Measurements from ENCODE around the gene SRCIN1. TPM values are rescaled to one million over a fixed set of nuclear protein-coding genes. Genes with fewer than 3 reads are reported as not detected.
A peak's percentile ranks its signal among the peaks of the same experiment; 100 is the strongest.
"Not testable (repeated sequence)": the region's sequence is repeated elsewhere in the genome, so short reads cannot be mapped to it uniquely, and the experiment has no call there.

Gene SRCIN1
- total RNA-seq, 2 donors from 2014 or later = 11.2 to 19.8 TPM

DNA sequence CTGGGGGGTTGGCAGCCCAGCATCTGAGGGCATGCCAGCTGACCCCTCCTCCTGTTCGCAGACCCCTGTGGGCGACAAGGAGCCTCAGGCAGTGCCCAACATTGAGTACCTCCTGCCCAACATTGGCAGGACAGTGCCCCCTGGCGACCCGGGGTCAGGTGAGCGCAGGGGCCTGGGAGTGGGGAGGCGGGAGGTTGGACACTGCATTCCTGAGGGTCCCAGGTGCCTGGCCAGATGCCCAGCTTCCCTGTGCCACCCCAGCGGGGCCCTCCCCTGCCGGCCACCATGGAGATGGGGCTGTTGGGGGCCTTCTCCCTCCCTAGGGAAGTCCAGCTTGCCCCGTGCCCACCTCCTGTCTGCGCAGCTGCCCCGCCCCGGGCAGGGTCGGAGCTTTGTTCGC, 107.4 kb downstream of the SRCIN1 start:
- no peak for TF ChIP-seq POLR2A (IDR thresholded peaks at IDR 0.05)
- TF ChIP-seq, protein P1, sequence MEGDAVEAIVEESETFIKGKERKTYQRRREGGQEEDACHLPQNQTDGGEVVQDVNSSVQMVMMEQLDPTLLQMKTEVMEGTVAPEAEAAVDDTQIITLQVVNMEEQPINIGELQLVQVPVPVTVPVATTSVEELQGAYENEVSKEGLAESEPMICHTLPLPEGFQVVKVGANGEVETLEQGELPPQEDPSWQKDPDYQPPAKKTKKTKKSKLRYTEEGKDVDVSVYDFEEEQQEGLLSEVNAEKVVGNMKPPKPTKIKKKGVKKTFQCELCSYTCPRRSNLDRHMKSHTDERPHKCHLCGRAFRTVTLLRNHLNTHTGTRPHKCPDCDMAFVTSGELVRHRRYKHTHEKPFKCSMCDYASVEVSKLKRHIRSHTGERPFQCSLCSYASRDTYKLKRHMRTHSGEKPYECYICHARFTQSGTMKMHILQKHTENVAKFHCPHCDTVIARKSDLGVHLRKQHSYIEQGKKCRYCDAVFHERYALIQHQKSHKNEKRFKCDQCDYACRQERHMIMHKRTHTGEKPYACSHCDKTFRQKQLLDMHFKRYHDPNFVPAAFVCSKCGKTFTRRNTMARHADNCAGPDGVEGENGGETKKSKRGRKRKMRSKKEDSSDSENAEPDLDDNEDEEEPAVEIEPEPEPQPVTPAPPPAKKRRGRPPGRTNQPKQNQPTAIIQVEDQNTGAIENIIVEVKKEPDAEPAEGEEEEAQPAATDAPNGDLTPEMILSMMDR (IDR thresholded peaks at IDR 0.05) = no peak
- Histone ChIP-seq H3K27me3 (no peaks in the 10 kb centered on the region), H3K4me3 (no peak overlapping the region), H3K9me3 (no peaks in the 10 kb centered on the region), H3K27ac (no peak overlapping the region), H3K36me3 (replicated peaks in 1 of 2; ENCODE audit: insufficient read depth in 1 of 2, low read depth in 2 of 2) (no peaks in the 10 kb centered on the region), H3K4me1 (no peaks in the 10 kb centered on the region)
- DNase-seq (no peak), ATAC-seq (no peak)
- WGBS, 2 donors = 85 to 86% methylated on average over 7 to 10 of the region's 14 CpGs
- intact Hi-C loops (cut with DNase I) = no loop called here

DNA sequence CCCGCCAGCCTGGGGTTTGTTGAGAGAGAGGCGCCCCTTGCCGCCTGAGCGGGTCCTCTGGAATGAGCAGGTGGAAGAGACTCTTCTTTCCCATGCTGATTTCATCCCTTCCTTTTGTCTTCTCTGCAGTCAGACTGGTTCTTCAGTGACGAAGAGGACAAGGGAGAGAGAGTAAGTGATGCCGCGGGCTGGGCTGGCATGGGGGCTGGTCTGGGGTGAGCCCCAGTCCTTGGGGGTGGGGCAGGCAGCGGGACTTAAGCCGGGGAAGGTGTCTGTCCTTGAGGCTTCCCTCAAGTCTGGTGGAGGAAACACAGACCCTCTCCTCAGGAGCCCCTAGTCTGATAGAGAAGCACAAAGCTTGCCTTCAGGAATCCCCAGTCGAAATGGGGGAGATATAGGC, 108.1 kb downstream of the SRCIN1 start:
- H3K4me3 ChIP-seq; H3K9me3 ChIP-seq; intact Hi-C loops (cut with DNase I); H3K27ac ChIP-seq; H3K4me1 ChIP-seq; DNase-seq; ATAC-seq; H3K36me3 ChIP-seq (replicated peaks in 1 of 2; ENCODE audit: insufficient read depth in 1 of 2, low read depth in 2 of 2); H3K27me3 ChIP-seq: not testable (repeated sequence)
- WGBS, 2 donors = 88 to 94% methylated on average over 10 of the region's 10 CpGs

DNA sequence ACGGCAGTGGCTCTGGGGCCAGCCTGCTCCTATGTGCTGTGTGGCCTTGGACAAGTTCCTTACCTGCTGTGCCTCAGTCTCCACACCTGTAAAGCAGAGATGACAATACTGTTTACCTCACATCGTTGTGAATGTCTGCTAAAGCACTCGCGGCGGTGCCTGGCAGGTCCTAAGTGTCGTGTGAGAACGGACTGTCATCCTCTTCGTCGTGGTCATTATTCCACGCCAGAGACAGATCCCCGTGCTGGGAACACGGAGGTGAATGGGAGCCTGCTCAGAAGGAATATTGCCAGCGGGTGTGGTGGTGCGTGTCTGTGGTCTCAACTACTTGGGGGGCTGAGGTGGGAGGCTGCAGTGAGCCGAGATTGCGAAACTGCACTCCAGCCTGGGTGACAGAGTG, 111.6 kb downstream of the SRCIN1 start:
- H3K36me3 ChIP-seq (replicated peaks in 1 of 2; ENCODE audit: insufficient read depth in 1 of 2, low read depth in 2 of 2); ATAC-seq; DNase-seq; H3K27me3 ChIP-seq; H3K9me3 ChIP-seq; H3K27ac ChIP-seq; H3K4me3 ChIP-seq; H3K4me1 ChIP-seq: not testable (repeated sequence)
- intact Hi-C loops (cut with DNase I) = loop anchor here (5.0 kb wide), 1 partner anchor 173 kb away; no protein-coding TSS in a partner anchor
- WGBS, 2 donors = 87 to 90% methylated on average over 13 to 16 of the region's 16 CpGs

DNA sequence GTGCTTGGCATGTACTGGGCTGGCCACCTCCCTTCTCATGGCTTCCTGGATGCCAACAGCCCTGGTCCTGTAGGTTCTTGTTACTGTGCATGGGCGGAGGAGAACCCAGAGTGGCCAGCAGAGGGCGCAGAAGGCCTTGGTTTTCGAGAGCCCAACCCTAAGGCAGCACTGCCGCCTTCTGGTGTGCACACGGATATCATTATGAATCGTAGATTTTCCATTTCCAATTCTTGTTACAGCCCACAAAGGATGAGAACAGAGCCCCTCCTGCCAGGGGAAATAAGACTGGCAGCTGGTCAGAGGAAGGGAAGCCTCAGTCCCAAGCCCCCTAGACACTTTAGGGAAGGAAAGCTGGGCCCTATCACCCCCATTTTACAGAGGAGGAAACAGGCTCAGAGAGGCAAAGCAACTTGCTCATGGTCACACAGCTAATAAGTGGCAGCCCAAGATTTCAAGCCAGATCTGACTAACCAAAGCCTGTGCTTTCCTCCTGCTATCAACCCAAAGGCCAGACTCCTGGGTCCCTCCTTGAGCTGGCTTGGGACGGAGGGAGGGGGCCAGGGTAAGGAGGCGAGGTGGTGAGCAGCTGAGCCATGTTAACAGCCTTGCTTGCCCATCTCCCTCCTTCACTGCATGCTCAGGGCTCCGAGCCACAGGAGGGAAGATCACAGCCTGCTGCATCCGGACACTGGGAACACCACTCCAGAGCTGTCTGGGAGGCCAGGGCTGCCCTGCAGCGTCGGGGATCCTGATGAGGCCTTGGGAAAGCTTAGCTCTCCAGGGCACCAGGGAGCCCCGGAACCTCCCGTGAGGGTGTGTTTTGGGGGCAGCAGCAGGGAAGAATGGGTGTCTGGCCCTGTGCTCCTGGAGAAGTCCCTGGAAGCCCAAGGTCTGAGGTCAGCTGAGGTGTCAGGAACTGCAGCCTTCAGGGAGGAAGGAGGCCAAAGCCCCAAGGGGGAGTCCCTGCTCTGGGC, 113.4 kb downstream of the SRCIN1 start:
- H3K4me3 ChIP-seq; H3K36me3 ChIP-seq (replicated peaks in 1 of 2; ENCODE audit: insufficient read depth in 1 of 2, low read depth in 2 of 2); H3K27me3 ChIP-seq; H3K9me3 ChIP-seq; H3K27ac ChIP-seq; H3K4me1 ChIP-seq: not testable (repeated sequence)
- ATAC-seq (peak; percentile 85), DNase-seq (peak; percentile 94 to 97 (median 95))
- intact Hi-C loops (cut with DNase I) = loop anchor here (5.0 kb wide), 1 partner anchor 175 kb away; no protein-coding TSS in a partner anchor
- 40 to 43% methylated on average over 2 to 13 of the region's 14 CpGs for WGBS, 2 donors
- TF ChIP-seq, protein P1 (IDR thresholded peaks at IDR 0.05) = peak in 6 of 7 experiments; percentile 7 to 87 (median 33)

DNA sequence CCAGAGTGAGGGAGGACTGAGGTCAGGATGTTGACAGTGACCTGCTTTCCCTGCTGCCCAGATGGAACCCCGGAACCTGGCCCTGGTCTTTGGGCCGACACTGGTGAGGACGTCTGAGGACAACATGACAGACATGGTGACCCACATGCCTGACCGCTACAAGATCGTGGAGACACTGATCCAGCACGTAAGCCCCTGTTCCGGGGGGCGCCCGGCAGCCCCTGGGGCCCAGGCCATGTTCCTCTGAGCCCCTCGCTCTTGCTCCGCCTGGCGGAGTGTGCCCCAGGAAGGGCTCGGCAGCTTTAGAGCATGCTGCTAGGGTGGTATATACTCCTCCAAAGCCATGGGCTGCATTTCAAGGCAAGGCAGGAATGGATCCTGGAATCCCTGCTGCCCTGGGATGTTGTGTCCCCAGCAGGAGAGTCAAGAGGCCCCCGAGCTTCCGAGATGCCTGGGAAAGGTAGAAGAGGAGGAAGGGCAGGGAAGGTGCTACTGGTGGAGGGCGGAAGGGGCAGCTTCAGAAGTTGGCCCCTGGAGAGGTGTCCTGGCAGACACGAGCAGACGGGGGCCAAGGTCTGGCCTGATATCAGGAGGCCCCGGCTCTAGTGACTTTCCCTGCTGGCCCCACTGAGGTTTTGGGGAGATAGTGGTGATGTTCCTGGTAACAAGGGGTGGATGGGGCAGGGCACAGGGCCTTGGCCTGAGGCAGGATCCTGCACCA, 114.2 kb downstream of the SRCIN1 start:
- not testable (repeated sequence) for H3K36me3 ChIP-seq (replicated peaks in 1 of 2; ENCODE audit: insufficient read depth in 1 of 2, low read depth in 2 of 2); H3K9me3 ChIP-seq; H3K4me1 ChIP-seq; H3K27me3 ChIP-seq; H3K4me3 ChIP-seq; H3K27ac ChIP-seq; DNase-seq; ATAC-seq
- WGBS, 2 donors = 80% methylated on average over 7 to 19 of the region's 19 CpGs
- intact Hi-C loops (cut with DNase I) = loop anchor here (5.0 kb wide), 1 partner anchor 176 kb away; no protein-coding TSS in a partner anchor
- TF ChIP-seq, protein P1 (IDR thresholded peaks at IDR 0.05) = peak in 1 of 7 experiments; percentile 28

DNA sequence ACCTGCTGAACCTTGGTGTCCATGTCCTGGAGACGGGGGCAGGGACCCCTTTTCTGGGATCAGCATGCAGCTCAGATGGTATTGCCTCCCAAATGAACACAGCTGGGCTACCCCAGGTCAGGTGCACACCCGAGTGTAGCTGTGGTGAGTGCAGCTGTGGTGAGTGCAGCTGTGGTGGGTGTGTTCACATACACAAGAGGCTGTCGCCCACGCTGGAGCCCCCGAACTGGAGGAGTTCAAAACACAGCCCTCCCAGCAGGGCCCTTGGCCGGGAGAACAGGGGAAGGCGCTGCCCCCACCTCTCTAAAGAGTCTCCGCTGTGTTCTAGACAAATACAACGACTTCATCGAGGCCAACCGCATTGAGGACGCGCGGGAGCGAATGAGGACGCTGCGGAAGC, 116.0 kb downstream of the SRCIN1 start:
- not testable (repeated sequence) for H3K9me3 ChIP-seq; ATAC-seq; H3K4me3 ChIP-seq; H3K36me3 ChIP-seq (replicated peaks in 1 of 2; ENCODE audit: insufficient read depth in 1 of 2, low read depth in 2 of 2); H3K27me3 ChIP-seq; H3K27ac ChIP-seq; DNase-seq; H3K4me1 ChIP-seq
- intact Hi-C loops (cut with DNase I) = loop anchor here (5.0 to 10.0 kb wide), 2 partner anchors 155 to 178 kb away; no protein-coding TSS in a partner anchor
- 76 to 77% methylated on average over 14 to 15 of the region's 17 CpGs for WGBS, 2 donors

DNA sequence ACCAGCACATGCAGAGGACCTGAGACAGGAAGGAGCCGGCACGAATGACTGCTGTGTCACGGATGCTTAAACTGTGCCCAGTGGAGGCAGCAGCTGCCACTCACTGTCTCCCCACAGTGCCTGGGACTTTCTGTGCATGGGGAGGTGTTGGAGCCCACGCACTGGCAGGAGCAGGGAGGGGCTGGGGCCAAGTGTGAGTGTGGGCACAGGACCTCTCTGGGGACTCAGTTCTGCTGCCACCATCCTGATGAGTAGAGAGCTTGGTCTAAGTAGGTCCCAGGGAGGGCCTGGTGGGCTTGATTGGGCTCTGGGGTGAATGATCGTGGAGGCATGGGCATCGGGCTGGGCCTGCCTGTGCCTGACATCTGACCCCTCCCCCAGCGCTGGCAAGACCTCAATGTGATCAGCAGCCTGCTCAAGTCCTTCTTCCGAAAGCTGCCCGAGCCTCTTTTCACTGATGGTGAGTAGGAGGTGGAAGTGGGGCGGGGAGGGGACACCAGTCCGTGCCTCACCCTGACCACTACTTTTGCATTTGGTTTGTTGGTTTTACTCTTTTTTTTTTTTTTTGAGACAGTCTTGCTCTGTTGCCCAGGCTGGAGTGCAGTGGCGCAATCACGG, 120.0 kb downstream of the SRCIN1 start:
- H3K4me1 ChIP-seq; H3K36me3 ChIP-seq (replicated peaks in 1 of 2; ENCODE audit: insufficient read depth in 1 of 2, low read depth in 2 of 2); H3K4me3 ChIP-seq; H3K27me3 ChIP-seq; DNase-seq; H3K27ac ChIP-seq; ATAC-seq; H3K9me3 ChIP-seq: not testable (repeated sequence)
- 76 to 84% methylated on average over 12 to 13 of the region's 13 CpGs for WGBS, 2 donors
- intact Hi-C loops (cut with DNase I) = loop anchor here (10.0 kb wide), 1 partner anchor 151 kb away; no protein-coding TSS in a partner anchor
